GM12878 (cell line): Measurements from ENCODE around the gene RINL. TPM values are rescaled to one million over a fixed set of nuclear protein-coding genes. Genes with fewer than 3 reads are reported as not detected.

ENCODE experiments used
- BCLAF1 ChIP-seq: fragments of 450-650 bp; IDR thresholded peaks from 2 replicates; pipeline ENCODE4 v1.6.1; 2017; ENCODE audit warnings: antibody characterized with exemption, mild to moderate bottlenecking, moderate library complexity
- CBX5 ChIP-seq: sonication (generic); IDR thresholded peaks from 2 replicates; pipeline ENCODE4 v1.6.1; 2016; ENCODE audit warnings: low read depth, moderate library complexity, mild to moderate bottlenecking, inconsistent platforms
- CHD1 ChIP-seq: IDR thresholded peaks from 2 replicates; pipeline ENCODE4 v1.6.1; 2012; ENCODE audit warnings: low read depth, low read length, improper control_type of control experiment
- GATAD2B ChIP-seq: fragments of 450-650 bp; conservative IDR thresholded peaks from 2 replicates; pipeline ENCODE4 v1.6.1; 2017; ENCODE audit warnings: low read depth, mild to moderate bottlenecking, moderate library complexity
- IKZF2 ChIP-seq, 2 experiments: fragments of 450-650 bp; IDR thresholded peaks; 2 replicates each; pipeline ENCODE4 v1.6.1; 2017; ENCODE audit warnings: mild to moderate bottlenecking in 2 of 2, moderate library complexity in 2 of 2
- RAD51 ChIP-seq: fragments of 450-650 bp; IDR thresholded peaks from 2 replicates; pipeline ENCODE4 v1.6.1; 2016; ENCODE audit warnings: moderate library complexity, mild to moderate bottlenecking, inconsistent platforms
- RBBP5 ChIP-seq: fragments of 200-600 bp; sonication (generic); conservative IDR thresholded peaks from 2 replicates; pipeline ENCODE4 v1.6.1; 2016
- SIN3A ChIP-seq: IDR thresholded peaks from 2 replicates; pipeline ENCODE4 v1.6.1; 2012; ENCODE audit warnings: low read depth, low read length, improper control_type of control experiment
- SREBF1 ChIP-seq: IDR thresholded peaks from 2 replicates; pipeline ENCODE4 v1.6.1; 2012; ENCODE audit warnings: mild to moderate bottlenecking, low read length
- USF1 ChIP-seq: IDR thresholded peaks from 2 replicates; pipeline ENCODE4 v1.6.1; 2011; ENCODE audit warnings: borderline replicate concordance, low read depth, mild to moderate bottlenecking, moderate library complexity, mixed read lengths, low read length; ENCODE audit not compliant: insufficient read depth; ENCODE audit errors: extremely low read length
- polyA plus RNA-seq, 11 experiments: library from polyadenylated mRNA; depleted of rRNA in 4 of 11; unstranded in 6 of 11; stranded (reverse) in 5 of 11; fragments of >200 nt; fragmentation: Nextera tagmentation in 4 of 11; fragmentation: Illumina TruSeq in 1 of 11; extraction: Ambion mirVana in 4 of 11; extraction: Trizol in 1 of 11; gene quantifications; 1 replicate in 1 of 11; 2 replicates in 10 of 11; pipeline versions ENCODE4 v1.2.1 to v1.2.3, GENCODE V29; 2011 to 2016; ENCODE audit warnings: inconsistent platforms in 2 of 11, missing spikeins in 2 of 11, low read depth in 1 of 11
- total RNA-seq, 4 experiments: library from RNA; depleted of rRNA in 3 of 4; stranded (reverse); fragments of >200 nt in 3 of 4; fragmentation: Illumina TruSeq in 1 of 4; extraction: Trizol in 1 of 4; gene quantifications; 2 replicates each; pipeline versions ENCODE4 v1.2.1 to v1.2.3, GENCODE V29; 2013 to 2021
- TF ChIP-seq, protein P1 (sequence below): IDR thresholded peaks from 2 replicates; pipeline ENCODE4 v1.6.1; 2011; ENCODE audit warnings: low read depth, low read length, improper control_type of control experiment, borderline replicate concordance
- TF ChIP-seq, protein P2 (sequence below): IDR thresholded peaks from 2 replicates; pipeline ENCODE4 v1.6.1; 2012; ENCODE audit warnings: low read depth, low read length, improper control_type of control experiment
- TF ChIP-seq, protein P3 (sequence below): fragments of 150-350 bp; IDR thresholded peaks from 2 replicates; pipeline ENCODE4 v1.6.1; 2016; ENCODE audit warnings: low read depth, low read length

The RINL gene
- total and polyA plus RNA-seq, 10 of the 15 experiments (the other 5 are each of a cell fraction or from before 2014, with no cell fraction given): 14.5 to 64.2 (median 47.6) TPM

DNA sequence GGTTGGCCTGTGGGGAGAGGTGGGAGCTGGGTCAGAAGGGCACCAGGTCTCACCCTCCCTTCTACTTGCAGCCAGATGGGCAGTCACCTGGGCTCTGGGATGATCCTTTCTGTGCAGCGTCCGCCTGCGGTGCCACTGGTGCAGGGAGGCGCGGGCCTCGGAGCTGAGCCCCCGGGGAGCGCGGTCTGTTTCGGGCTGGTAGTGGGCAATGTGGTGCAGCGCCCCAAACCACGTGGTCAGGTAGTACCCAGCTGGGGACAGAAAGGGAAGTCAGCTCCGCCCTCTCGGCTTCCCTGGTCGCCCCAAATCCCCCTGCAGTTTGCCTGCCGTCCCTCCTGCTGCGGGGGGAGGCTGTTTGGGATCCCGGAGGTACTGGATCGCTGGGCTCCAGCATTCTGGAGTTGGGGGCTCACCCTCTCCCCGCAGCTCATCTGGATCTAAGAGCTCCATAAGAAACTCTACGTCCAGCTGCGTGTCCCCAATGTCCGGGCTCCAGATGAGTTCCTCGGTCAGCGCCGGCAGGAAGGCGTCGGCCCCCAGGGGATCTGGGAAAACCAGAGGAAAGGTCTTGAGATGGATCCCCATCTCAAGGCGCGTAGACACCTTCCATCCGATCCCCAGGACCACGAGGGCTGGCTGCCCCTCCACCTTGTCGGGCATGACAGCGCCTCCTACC is 8.8 kb downstream of the RINL start (continued):
- no peak for TF ChIP-seq SREBF1
- TF ChIP-seq, protein P1, sequence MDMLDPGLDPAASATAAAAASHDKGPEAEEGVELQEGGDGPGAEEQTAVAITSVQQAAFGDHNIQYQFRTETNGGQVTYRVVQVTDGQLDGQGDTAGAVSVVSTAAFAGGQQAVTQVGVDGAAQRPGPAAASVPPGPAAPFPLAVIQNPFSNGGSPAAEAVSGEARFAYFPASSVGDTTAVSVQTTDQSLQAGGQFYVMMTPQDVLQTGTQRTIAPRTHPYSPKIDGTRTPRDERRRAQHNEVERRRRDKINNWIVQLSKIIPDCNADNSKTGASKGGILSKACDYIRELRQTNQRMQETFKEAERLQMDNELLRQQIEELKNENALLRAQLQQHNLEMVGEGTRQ: peak; percentile 14; the same call in 1 of the 2 replicates
- TF ChIP-seq RBBP5: no peak
- TF ChIP-seq, protein P2, sequence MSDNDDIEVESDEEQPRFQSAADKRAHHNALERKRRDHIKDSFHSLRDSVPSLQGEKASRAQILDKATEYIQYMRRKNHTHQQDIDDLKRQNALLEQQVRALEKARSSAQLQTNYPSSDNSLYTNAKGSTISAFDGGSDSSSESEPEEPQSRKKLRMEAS: no peak; the same call in 1 of the 2 replicates
- peak in 1 of 2 experiments; percentile 31; a peak in 1 of 4 replicates for TF ChIP-seq IKZF2 (IDR thresholded peaks at IDR 0.05)
- no peak for TF ChIP-seq SIN3A
- TF ChIP-seq, protein P3, sequence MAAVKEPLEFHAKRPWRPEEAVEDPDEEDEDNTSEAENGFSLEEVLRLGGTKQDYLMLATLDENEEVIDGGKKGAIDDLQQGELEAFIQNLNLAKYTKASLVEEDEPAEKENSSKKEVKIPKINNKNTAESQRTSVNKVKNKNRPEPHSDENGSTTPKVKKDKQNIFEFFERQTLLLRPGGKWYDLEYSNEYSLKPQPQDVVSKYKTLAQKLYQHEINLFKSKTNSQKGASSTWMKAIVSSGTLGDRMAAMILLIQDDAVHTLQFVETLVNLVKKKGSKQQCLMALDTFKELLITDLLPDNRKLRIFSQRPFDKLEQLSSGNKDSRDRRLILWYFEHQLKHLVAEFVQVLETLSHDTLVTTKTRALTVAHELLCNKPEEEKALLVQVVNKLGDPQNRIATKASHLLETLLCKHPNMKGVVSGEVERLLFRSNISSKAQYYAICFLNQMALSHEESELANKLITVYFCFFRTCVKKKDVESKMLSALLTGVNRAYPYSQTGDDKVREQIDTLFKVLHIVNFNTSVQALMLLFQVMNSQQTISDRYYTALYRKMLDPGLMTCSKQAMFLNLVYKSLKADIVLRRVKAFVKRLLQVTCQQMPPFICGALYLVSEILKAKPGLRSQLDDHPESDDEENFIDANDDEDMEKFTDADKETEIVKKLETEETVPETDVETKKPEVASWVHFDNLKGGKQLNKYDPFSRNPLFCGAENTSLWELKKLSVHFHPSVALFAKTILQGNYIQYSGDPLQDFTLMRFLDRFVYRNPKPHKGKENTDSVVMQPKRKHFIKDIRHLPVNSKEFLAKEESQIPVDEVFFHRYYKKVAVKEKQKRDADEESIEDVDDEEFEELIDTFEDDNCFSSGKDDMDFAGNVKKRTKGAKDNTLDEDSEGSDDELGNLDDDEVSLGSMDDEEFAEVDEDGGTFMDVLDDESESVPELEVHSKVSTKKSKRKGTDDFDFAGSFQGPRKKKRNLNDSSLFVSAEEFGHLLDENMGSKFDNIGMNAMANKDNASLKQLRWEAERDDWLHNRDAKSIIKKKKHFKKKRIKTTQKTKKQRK: no peak
- no peak for TF ChIP-seq CBX5
- no peak for TF ChIP-seq CHD1
- TF ChIP-seq GATAD2B: 0 out of 2 replicates have a peak, but pooled peaks have one; percentile 26
- peak; percentile 68; the same call in 1 of the 2 replicates for TF ChIP-seq RAD51
- TF ChIP-seq USF1: peak; percentile 58
- no peak for TF ChIP-seq BCLAF1
